GM21723 (cell line): ENCODE results near the gene CD200R1.
A peak's percentile ranks its signal among the peaks of the same experiment; 100 is the strongest.

ENCODE experiments used
- ATAC-seq: cut with Tn5 transposase; IDR thresholded peaks from one replicate; pipeline ENCODE4 v1.9.1; 2021; ENCODE audit warnings: mild to moderate bottlenecking, moderate library complexity; ENCODE audit not compliant: unreplicated experiment

The CD200R1 gene

DNA sequence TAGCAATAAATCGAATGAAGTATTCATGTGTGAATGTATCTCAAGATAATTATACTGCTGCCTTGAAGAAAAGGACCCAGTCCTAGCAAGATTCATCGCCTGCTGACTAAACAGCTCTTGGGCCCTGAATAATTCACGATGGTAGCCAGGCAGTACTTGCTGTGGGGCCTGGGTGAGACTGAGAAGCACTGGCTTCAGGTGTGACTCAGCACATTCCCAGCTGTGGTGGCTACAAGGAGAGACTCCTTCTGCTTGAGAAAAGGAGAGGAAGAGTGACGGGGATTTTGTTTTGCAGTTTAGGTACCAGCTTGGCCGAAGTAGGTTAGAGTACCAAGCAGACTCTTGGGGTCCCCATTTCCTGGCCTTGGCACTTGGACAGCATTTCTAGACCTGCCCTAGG lies 80.6 kb downstream of the CD200R1 start:
- ATAC-seq: no peak

DNA sequence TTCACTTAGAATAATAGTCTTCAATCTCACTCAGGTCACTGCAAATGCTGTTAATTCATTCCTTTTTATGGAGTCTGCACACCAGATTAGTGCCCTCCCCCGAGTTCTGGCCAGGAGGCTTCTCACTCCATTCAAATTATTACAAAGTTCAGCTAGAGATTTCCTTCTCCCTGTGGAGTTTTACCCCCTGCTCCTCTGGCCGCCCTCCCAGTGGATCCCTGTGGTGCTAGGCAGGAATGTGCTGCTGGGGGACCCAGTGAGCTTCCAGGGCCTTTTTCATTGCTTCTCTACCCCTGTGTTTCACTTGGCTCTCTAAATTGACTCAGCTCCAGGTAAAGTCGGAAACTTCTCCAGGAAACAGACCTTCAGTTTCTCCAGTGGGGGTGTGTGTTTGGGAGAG lies 85.5 kb downstream of the CD200R1 start:
- no peak for ATAC-seq

DNA sequence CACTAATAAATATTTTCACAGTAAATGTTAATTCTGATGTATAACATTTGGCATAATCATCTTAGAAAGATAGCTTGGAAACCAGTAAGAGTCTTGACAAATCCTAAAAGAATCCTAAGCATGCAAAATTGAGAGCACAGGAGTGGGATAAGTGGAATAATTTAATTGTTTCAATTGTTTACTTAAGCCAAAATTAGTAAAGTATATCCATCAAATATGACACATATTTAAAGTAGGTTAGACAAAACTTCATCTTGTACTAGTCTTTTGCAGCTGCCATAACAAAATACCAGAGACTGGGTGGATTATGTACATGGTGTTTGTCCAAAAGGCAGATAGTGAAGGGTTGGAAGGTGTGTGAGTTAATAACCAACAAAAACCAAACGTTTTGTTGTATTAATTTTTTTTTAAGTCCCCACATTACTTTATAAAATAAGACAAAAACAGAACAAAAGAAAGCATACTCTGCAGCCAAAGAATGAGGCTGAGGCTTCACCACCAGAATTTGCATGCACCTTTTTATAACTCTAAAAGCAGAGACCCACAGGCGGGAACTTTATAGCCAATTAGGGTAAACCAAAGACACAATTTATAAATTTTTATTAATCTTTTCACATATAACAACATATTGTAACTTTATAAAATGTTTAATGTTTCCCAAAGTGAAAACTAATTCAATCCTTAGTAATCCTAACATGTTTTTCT lies 86.4 kb downstream of the CD200R1 start:
- ATAC-seq: no peak

DNA sequence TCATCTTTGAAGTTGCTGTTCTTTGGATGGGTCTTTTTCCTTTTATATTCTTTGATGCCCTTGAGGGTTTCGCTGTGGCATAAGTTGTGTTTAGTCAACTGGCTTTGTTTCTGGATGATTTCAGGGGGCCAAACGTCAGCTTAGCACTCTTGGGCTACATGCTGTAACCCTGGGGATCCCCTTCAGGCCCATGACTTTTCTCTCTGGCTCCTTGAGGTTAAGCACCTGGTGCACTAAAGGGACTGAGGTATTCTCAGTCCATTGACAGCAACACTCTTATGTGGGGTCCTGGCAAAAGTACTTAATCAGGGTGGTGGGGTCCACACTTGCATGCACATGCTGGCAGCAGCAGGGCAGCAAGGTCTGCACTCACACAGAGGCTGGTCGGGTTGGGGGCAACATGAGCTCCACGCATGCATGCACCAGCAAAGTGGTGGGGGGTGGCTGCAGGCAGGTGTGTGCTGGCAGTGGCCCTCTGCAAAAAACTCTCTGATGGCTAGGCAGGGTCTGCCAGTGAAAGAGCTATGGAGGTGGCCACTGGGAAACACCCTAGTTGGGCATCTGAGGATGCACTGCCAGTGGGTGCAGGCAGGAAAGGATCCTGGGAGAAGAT lies 90.1 kb downstream of the CD200R1 start:
- no peak for ATAC-seq

DNA sequence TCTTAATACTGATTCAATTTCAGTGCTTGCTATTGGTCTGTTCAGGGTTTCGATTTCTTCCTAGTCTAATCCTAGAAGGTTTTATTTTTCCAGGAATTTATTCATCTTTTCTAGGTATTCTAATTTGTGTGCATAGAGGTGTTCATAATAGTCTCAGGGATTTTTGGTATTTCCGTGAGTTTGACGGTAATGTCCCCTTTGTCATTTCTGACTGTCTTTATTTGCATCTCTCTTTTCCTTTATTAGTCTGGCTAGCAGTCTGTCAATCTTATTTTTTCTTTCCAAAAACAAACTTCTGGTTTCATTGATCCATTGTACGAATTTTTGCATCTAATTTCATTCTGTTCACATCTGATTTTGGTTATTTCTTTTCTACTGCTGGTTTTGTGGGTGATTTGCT lies 93.0 kb downstream of the CD200R1 start:
- no peak for ATAC-seq

DNA sequence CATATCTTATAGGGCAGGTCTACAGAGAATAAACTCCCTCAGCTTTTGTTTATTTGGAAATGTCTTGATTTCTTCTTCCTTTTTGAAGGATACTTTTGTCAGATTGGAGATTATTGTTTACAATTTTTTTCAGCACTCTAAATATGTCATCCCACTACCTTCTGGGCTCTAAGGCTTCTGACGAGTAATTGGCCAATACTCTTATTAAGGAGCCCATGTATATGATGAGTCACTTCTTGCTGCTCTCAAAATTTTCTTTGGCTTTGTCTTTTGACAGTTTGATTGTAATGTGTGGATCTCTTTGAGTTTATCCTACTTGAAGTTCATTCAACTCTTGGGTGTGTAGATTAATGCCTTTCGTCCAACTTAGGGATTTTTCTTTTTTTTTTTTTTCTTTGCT lies 99.3 kb downstream of the CD200R1 start:
- ATAC-seq: no peak

DNA sequence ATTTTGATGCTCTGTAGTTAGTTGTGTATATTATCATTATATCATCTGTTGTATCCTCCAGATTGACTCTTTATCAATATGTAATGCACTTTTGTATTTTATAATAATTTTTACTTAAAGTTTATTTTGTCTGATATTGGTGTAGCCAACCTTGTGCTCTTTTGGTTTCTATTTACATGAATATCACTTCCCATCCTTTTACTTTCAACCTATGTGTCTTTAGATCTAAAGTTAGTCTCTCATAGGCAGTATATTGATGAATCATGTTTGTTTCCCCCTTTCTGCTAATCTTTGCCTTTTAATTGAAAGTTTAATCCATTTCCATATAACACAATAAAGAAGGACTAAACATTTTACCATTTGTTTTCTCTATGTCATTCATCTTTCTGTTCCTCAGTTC lies 100.2 kb downstream of the CD200R1 start:
- ATAC-seq: no peak

DNA sequence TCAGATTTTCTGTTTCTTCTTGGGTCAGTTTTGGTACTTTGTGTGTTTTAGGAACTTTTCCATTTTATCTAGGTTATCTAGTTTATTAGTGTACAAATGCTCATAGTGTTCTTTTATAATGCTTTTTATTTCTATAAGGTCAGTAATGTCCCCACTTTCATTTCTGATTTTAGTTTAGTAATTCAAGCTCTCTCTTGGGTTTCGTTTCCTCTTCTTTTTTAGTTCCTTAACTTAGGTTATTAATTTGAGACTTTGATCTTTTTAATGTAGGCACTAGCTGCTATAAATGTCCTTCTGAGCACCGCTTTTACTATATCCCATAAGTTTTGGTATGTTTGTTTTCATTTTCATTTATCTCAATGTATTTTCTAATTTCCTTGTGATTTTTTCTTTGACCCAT lies 101.3 kb downstream of the CD200R1 start:
- peak; percentile 65 for ATAC-seq

DNA sequence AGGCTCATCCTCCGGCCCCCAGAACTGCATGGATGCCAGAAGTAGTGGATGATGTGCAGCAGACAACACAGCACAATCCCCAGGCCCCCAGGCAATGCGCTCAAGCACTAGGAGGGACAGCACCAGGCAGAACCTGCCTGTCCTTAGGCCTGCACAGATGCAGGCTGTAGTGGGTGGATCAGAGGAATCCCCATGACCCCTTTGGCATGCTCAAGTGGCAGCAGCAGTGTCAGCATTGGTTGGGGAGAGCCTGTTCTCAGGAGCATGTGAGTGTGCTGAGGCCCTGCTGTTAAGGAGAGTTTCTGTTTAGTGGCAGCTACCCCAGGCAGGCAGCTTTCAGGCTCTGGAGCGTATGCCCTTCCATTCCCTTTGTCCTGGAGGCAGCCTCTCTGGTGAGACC lies 103.2 kb downstream of the CD200R1 start:
- ATAC-seq: no peak
